Right forelimb (tissue), 1 donor: ENCODE measurements around the gene TMC2.
A peak's percentile ranks its signal among the peaks of the same experiment; 100 is the strongest.
"Not testable (repeated sequence)": the region's sequence is repeated elsewhere in the genome, so short reads cannot be mapped to it uniquely, and the experiment has no call there.

Experiments
- DNase-seq: peaks from one replicate; pipeline ENCODE4 v3.0.0-alpha.2; 2018

Gene TMC2

GRCh38 chr20:2536560-2536986 is at the start of gene TMC2:
TSS of gene TMC2 (plus strand) at chr20:2536573. CDS start at chr20:2536622, 49 bp downstream.
- DNase-seq: no peak

- not testable (repeated sequence) for DNase-seq
These were observed 33.5 kb upstream of the TMC2 start for GRCh38 chr20:2502808-2503384.

GRCh38 chr20:2504803-2505202 is 31.6 kb upstream of the TMC2 start:
- not testable (repeated sequence) for DNase-seq

- DNase-seq: not testable (repeated sequence)
These were observed 29.9 kb upstream of the TMC2 start for GRCh38 chr20:2506426-2506825.

- no peak for DNase-seq
These were observed 28.9 kb upstream of the TMC2 start for GRCh38 chr20:2507464-2507863.

- DNase-seq: peak; percentile 53
These were observed 28.3 kb upstream of the TMC2 start for GRCh38 chr20:2507875-2508630.

GRCh38 chr20:2508631-2509467 is 27.5 kb upstream of the TMC2 start, which contains the start of gene ZNF343:
TSS of gene ZNF343 (minus strand) at chr20:2508915. CDS start at chr20:2493895, 15,020 bp downstream.
- DNase-seq: peak; percentile 94

GRCh38 chr20:2509468-2509781 is 26.9 kb upstream of the TMC2 start:
- DNase-seq: no peak

GRCh38 chr20:2509794-2510193 is 26.6 kb upstream of the TMC2 start:
- DNase-seq: no peak

GRCh38 chr20:2515203-2515602 is 21.2 kb upstream of the TMC2 start:
- no peak for DNase-seq

- DNase-seq: no peak
These were observed 20.0 kb upstream of the TMC2 start for GRCh38 chr20:2516399-2516798.

- no peak for DNase-seq
These were observed 18.3 kb upstream of the TMC2 start for GRCh38 chr20:2518096-2518495.

GRCh38 chr20:2518558-2518957 is 17.8 kb upstream of the TMC2 start:
- no peak for DNase-seq

GRCh38 chr20:2519115-2519809 is 17.1 kb upstream of the TMC2 start:
- DNase-seq: no peak

GRCh38 chr20:2520617-2521016 is 15.8 kb upstream of the TMC2 start:
- DNase-seq: no peak

GRCh38 chr20:2521369-2522305 is 14.7 kb upstream of the TMC2 start:
- DNase-seq: peak; percentile 65

GRCh38 chr20:2522826-2523429 is 13.4 kb upstream of the TMC2 start:
- not testable (repeated sequence) for DNase-seq

GRCh38 chr20:2523919-2524708 is 12.3 kb upstream of the TMC2 start:
- DNase-seq: peak; percentile 95

GRCh38 chr20:2524709-2525506 is 11.5 kb upstream of the TMC2 start:
- peak; percentile 82 for DNase-seq

- not testable (repeated sequence) for DNase-seq
These were observed 10.2 kb upstream of the TMC2 start for GRCh38 chr20:2526218-2526583.
